ENCODE measurements around the gene RPS8.

DNA sequence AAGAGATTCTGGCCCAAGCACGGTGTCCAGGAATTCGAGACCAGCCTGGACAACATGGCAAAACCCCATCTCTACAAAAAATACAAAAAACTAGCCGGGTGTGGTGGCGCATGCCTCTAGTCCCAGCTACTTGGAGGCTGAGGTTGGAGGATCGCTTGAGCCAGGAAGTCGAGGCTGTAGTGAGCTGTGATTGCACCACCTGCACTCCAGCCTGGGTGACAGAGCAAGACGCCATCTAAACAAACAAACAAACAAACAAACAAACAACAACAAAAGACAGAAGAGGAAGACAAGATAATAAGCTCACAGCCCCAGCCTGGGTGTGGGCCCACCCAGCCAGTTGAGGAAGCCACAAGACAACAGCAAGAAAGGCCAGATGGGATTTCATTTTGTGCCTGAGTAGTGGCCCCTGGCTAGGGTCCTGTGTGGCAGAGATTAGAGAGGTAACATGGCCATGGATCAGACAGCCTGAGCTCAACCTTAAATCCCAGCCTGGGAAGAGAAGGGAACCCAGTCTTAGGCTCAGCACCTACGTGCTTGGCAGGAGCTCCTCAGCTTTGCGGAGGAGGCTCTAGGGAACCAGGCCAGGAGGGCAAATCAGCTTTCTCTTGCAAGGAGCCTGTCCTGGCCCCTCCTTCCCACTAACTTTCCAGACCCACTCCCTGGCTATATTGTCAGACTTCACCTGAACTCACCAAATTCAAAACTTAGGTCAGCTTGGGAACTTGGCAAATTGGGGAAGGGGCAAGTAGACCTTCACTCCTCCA lies 17.6 kb downstream of the RPS8 start:
- TF ChIP-seq, protein P1, sequence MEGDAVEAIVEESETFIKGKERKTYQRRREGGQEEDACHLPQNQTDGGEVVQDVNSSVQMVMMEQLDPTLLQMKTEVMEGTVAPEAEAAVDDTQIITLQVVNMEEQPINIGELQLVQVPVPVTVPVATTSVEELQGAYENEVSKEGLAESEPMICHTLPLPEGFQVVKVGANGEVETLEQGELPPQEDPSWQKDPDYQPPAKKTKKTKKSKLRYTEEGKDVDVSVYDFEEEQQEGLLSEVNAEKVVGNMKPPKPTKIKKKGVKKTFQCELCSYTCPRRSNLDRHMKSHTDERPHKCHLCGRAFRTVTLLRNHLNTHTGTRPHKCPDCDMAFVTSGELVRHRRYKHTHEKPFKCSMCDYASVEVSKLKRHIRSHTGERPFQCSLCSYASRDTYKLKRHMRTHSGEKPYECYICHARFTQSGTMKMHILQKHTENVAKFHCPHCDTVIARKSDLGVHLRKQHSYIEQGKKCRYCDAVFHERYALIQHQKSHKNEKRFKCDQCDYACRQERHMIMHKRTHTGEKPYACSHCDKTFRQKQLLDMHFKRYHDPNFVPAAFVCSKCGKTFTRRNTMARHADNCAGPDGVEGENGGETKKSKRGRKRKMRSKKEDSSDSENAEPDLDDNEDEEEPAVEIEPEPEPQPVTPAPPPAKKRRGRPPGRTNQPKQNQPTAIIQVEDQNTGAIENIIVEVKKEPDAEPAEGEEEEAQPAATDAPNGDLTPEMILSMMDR (IDR thresholded peaks at IDR 0.05; ENCODE audit: insufficient read depth, low read depth, low read length): no peak
- TF ChIP-seq EZH2 (IDR thresholded peaks at IDR 0.05; ENCODE audit: insufficient read depth, low read length): no peak

Data from astrocyte (in vitro differentiated cells and primary cell).